Hematopoietic multipotent progenitor cell treated with erythropoietin and hydrocortisone succinate and interleukin-3 and kit ligand, for 4 days (in vitro differentiated cells): ENCODE results near the gene CHD9.
"Not testable (repeated sequence)": the region's sequence is repeated elsewhere in the genome, so short reads cannot be mapped to it uniquely, and the experiment has no call there.

ENCODE experiments used
- DNase-seq: peaks from one replicate; pipeline ENCODE4 v3.0.0-alpha.2; 2015

Gene CHD9

GRCh38 chr16:53209877-53210276 is 155.1 kb downstream of the CHD9 start:
- no peak for DNase-seq

- DNase-seq, result no peak
Measured at GRCh38 chr16:53211253-53211652, 156.5 kb downstream of the CHD9 start.

GRCh38 chr16:53212893-53213223 is 158.1 kb downstream of the CHD9 start:
- DNase-seq, result no peak

- DNase-seq, result no peak
Measured at GRCh38 chr16:53213542-53213941, 158.8 kb downstream of the CHD9 start.

- peak; percentile 85 for DNase-seq
Measured at GRCh38 chr16:53216798-53217197, 162.0 kb downstream of the CHD9 start.

GRCh38 chr16:53219371-53219770 is 164.6 kb downstream of the CHD9 start:
- no peak for DNase-seq

GRCh38 chr16:53219795-53220454 is 165.1 kb downstream of the CHD9 start:
- DNase-seq, result peak; percentile 34

- peak; percentile 69 for DNase-seq
Measured at GRCh38 chr16:53220585-53220984, 165.8 kb downstream of the CHD9 start.

GRCh38 chr16:53224951-53225533 is 170.3 kb downstream of the CHD9 start:
- peak; percentile 84 for DNase-seq

- no peak for DNase-seq
Measured at GRCh38 chr16:53232826-53233529, 178.2 kb downstream of the CHD9 start.

- no peak for DNase-seq
Measured at GRCh38 chr16:53234836-53235235, 180.0 kb downstream of the CHD9 start.

- no peak for DNase-seq
Measured at GRCh38 chr16:53235851-53236250, 181.1 kb downstream of the CHD9 start.

- DNase-seq, result no peak
Measured at GRCh38 chr16:53249331-53249730, 194.5 kb downstream of the CHD9 start.

GRCh38 chr16:53257001-53257400 is 202.2 kb downstream of the CHD9 start:
- DNase-seq, result no peak

GRCh38 chr16:53258809-53259208 is 204.0 kb downstream of the CHD9 start:
- no peak for DNase-seq

GRCh38 chr16:53261276-53261675 is 206.5 kb downstream of the CHD9 start:
- no peak for DNase-seq

- no peak for DNase-seq
Measured at GRCh38 chr16:53262645-53263044, 207.9 kb downstream of the CHD9 start.

GRCh38 chr16:53266156-53266555 is 211.4 kb downstream of the CHD9 start:
- no peak for DNase-seq

GRCh38 chr16:53278498-53278897 is 223.7 kb downstream of the CHD9 start:
- not testable (repeated sequence) for DNase-seq

- DNase-seq, result no peak
Measured at GRCh38 chr16:53281280-53281679, 226.5 kb downstream of the CHD9 start.

- no peak for DNase-seq
Measured at GRCh38 chr16:53281859-53282258, 227.1 kb downstream of the CHD9 start.

GRCh38 chr16:53282328-53282727 is 227.5 kb downstream of the CHD9 start:
- DNase-seq, result no peak

GRCh38 chr16:53282975-53283946 is 228.5 kb downstream of the CHD9 start:
- peak; percentile 62 for DNase-seq
